PFSK-1 (cell line): ENCODE data around the gene ATP5MC2.

ENCODE experiments used
- FOXP2 ChIP-seq: optimal IDR thresholded peaks from 2 replicates; pipeline ENCODE3; 2011; ENCODE audit warnings: borderline replicate concordance, control low read depth, inconsistent platforms; ENCODE audit not compliant: insufficient read depth; ENCODE audit errors: extremely low read length, extremely low read depth
- POLR2AphosphoS5 ChIP-seq: IDR thresholded peaks from 2 replicates; pipeline ENCODE4 v1.6.1; 2012; ENCODE audit warnings: low read depth, mild to moderate bottlenecking, control low read depth, low read length, moderate library complexity
- REST ChIP-seq, 2 experiments: IDR thresholded peaks; 2 replicates each; pipeline versions ENCODE4 v1.6.1 to v1.8.0; 2011 to 2012; ENCODE audit warnings: low read depth in 2 of 2, low read length in 2 of 2, control low read depth in 1 of 2, inconsistent platforms in 1 of 2, mild to moderate bottlenecking in 1 of 2, moderate library complexity in 1 of 2; ENCODE audit not compliant: insufficient read depth in 1 of 2
- SIN3A ChIP-seq: IDR thresholded peaks from 2 replicates; pipeline ENCODE4 v1.6.1; 2012; ENCODE audit warnings: mild to moderate bottlenecking, low read length, moderate library complexity, borderline replicate concordance; ENCODE audit not compliant: insufficient read depth
- TAF1 ChIP-seq: IDR thresholded peaks from 2 replicates; pipeline ENCODE4 v1.6.1; 2012; ENCODE audit warnings: low read length, control low read depth, borderline replicate concordance; ENCODE audit not compliant: insufficient read depth

DNA sequence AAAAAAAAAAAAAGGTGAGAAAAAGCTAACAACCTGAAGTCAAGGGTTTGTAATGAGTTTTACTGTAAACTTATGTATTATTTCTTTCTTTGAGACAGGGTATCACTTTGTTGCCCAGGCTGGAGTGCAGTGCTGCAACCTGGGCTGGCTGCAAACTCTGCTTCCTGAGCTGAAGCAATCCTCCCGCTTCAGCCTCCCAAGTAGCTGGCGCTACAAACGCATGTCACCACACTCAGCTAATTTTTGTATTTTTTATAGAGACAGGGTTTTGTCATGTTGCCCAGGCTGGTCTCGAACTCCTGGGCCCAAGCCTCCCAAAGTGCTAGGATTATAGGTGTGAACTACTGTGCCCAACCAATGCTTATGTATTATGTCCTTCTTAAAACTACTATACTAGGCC, 58.9 kb downstream of the ATP5MC2 start:
- TF ChIP-seq POLR2AphosphoS5: no peak
- no peak for TF ChIP-seq TAF1
- no peak for TF ChIP-seq REST (IDR thresholded peaks at IDR 0.05; ENCODE audit: insufficient read depth in 1 of 2, low read depth in 2 of 2, low read length in 2 of 2)
- TF ChIP-seq SIN3A: no peak
- TF ChIP-seq FOXP2: no peak
